NCI-H82 treated with DMSO at 0.1 percent for 48 hours (cell line): ENCODE results near the gene PICK1.
"Not testable (repeated sequence)": the region's sequence is repeated elsewhere in the genome, so short reads cannot be mapped to it uniquely, and the experiment has no call there.

Experiments
- DNase-seq: peaks from one replicate; lab custom pipeline; 2025; ENCODE audit not compliant: unreplicated experiment; lab: John Stamatoyannopoulos, UW

The PICK1 gene

GRCh38 chr22:38110863-38111852 lies 54.0 kb downstream of the PICK1 start:
- no peak for DNase-seq

GRCh38 chr22:38111925-38112355 lies 54.7 kb downstream of the PICK1 start:
- DNase-seq: no peak

GRCh38 chr22:38112381-38112780 lies 55.2 kb downstream of the PICK1 start:
- DNase-seq: no peak

GRCh38 chr22:38114484-38115398 lies 57.5 kb downstream of the PICK1 start:
- peak; percentile 25 for DNase-seq

GRCh38 chr22:38115423-38116205 lies 58.4 kb downstream of the PICK1 start:
- no peak for DNase-seq

- DNase-seq: not testable (repeated sequence)
These were observed 60.4 kb downstream of the PICK1 start for GRCh38 chr22:38117556-38117955.

GRCh38 chr22:38118182-38118581 lies 61.0 kb downstream of the PICK1 start:
- DNase-seq: no peak

- DNase-seq: not testable (repeated sequence)
These were observed 61.5 kb downstream of the PICK1 start for GRCh38 chr22:38118747-38119146.

GRCh38 chr22:38120359-38121110 lies 63.3 kb downstream of the PICK1 start:
- no peak for DNase-seq

GRCh38 chr22:38122616-38123015 lies 65.4 kb downstream of the PICK1 start:
- DNase-seq: no peak

GRCh38 chr22:38124236-38124974 lies 67.2 kb downstream of the PICK1 start:
- DNase-seq: no peak

- no peak for DNase-seq
These were observed 67.9 kb downstream of the PICK1 start for GRCh38 chr22:38125038-38125610.
